Measurements from ENCODE around the gene JAK2. TPM values are rescaled to one million over a fixed set of nuclear protein-coding genes. Genes with fewer than 3 reads are reported as not detected.

The JAK2 gene
- total RNA-seq, 2 donors from 2014 or later = 17.3 to 24.6 TPM

GRCh38 chr9:5112109-5112592, 127.1 kb downstream of the JAK2 start:
- Mint-ChIP-seq H3K4me1 (no peaks in the 10 kb centered on the region), H3K27ac (no peak overlapping the region), H3K9me3 (no peaks in the 10 kb centered on the region), H3K36me3 (ENCODE audit: low read depth) (peaks cover 31% of the 10 kb centered on the region), H3K4me3 (no peak overlapping the region), H3K27me3 (no peaks in the 10 kb centered on the region)
- no peak for ATAC-seq (replicated peaks)

GRCh38 chr9:5112646-5113045, 127.6 kb downstream of the JAK2 start:
- no peaks in the 10 kb centered on the region for H3K4me1 Mint-ChIP-seq
- H3K36me3 Mint-ChIP-seq (ENCODE audit: low read depth) = peaks cover 31% of the 10 kb centered on the region
- ATAC-seq (replicated peaks) = no peak
- no peak overlapping the region for H3K4me3 Mint-ChIP-seq
- no peaks in the 10 kb centered on the region for H3K9me3 Mint-ChIP-seq
- no peaks in the 10 kb centered on the region for H3K27me3 Mint-ChIP-seq
- no peak overlapping the region for H3K27ac Mint-ChIP-seq

- H3K4me3 Mint-ChIP-seq = no peak overlapping the region
- H3K9me3 Mint-ChIP-seq = no peaks in the 10 kb centered on the region
- no peak overlapping the region for H3K27ac Mint-ChIP-seq
- peaks cover 31% of the 10 kb centered on the region for H3K36me3 Mint-ChIP-seq (ENCODE audit: low read depth)
- H3K4me1 Mint-ChIP-seq = no peaks in the 10 kb centered on the region
- no peak for ATAC-seq (replicated peaks)
- no peaks in the 10 kb centered on the region for H3K27me3 Mint-ChIP-seq
Measured at GRCh38 chr9:5113523-5113922, 128.5 kb downstream of the JAK2 start.

GRCh38 chr9:5113994-5114748, 129.1 kb downstream of the JAK2 start:
- no peak for ATAC-seq (replicated peaks)
- no peak overlapping the region for H3K4me3 Mint-ChIP-seq
- no peaks in the 10 kb centered on the region for H3K27me3 Mint-ChIP-seq
- H3K4me1 Mint-ChIP-seq = no peaks in the 10 kb centered on the region
- H3K9me3 Mint-ChIP-seq = no peaks in the 10 kb centered on the region
- H3K27ac Mint-ChIP-seq = no peak overlapping the region
- peaks cover 31% of the 10 kb centered on the region for H3K36me3 Mint-ChIP-seq (ENCODE audit: low read depth)

- ATAC-seq (replicated peaks) = no peak
- Mint-ChIP-seq H3K27ac (no peak overlapping the region), H3K9me3 (no peaks in the 10 kb centered on the region), H3K4me3 (no peak overlapping the region), H3K27me3 (no peaks in the 10 kb centered on the region), H3K4me1 (no peaks in the 10 kb centered on the region), H3K36me3 (ENCODE audit: low read depth) (peaks cover 47% of the 10 kb centered on the region)
Measured at GRCh38 chr9:5122116-5122515, 137.0 kb downstream of the JAK2 start.

GRCh38 chr9:5122516-5122915, 137.4 kb downstream of the JAK2 start:
- Mint-ChIP-seq H3K27me3 (no peaks in the 10 kb centered on the region), H3K36me3 (ENCODE audit: low read depth) (peaks cover 50% of the 10 kb centered on the region), H3K27ac (no peak overlapping the region), H3K4me3 (no peak overlapping the region), H3K4me1 (no peaks in the 10 kb centered on the region), H3K9me3 (no peaks in the 10 kb centered on the region)
- ATAC-seq (replicated peaks) = no peak

GRCh38 chr9:5140151-5140550, 155.1 kb downstream of the JAK2 start:
- H3K27ac Mint-ChIP-seq = no peak overlapping the region
- ATAC-seq (replicated peaks) = peak; percentile 26

GRCh38 chr9:5144217-5144616, 159.1 kb downstream of the JAK2 start:
- no peaks in the 10 kb centered on the region for H3K27me3 Mint-ChIP-seq
- H3K4me1 Mint-ChIP-seq = no peaks in the 10 kb centered on the region
- ATAC-seq (replicated peaks) = no peak
- H3K9me3 Mint-ChIP-seq = peaks cover 19% of the 10 kb centered on the region
- no peak overlapping the region for H3K4me3 Mint-ChIP-seq
- peaks cover 63% of the 10 kb centered on the region for H3K36me3 Mint-ChIP-seq (ENCODE audit: low read depth)
- no peak overlapping the region for H3K27ac Mint-ChIP-seq

More at GRCh38 chr9:5140151-5140550, 155.1 kb downstream of the JAK2 start:
- peaks cover 19% of the 10 kb centered on the region for H3K9me3 Mint-ChIP-seq
- H3K4me3 Mint-ChIP-seq = no peak overlapping the region
- no peaks in the 10 kb centered on the region for H3K4me1 Mint-ChIP-seq
- H3K27me3 Mint-ChIP-seq = no peaks in the 10 kb centered on the region
- peaks cover 31% of the 10 kb centered on the region for H3K36me3 Mint-ChIP-seq (ENCODE audit: low read depth)

GRCh38 chr9:5146241-5146640, 161.2 kb downstream of the JAK2 start:
- Mint-ChIP-seq H3K27ac (no peak overlapping the region), H3K9me3 (peaks cover 19% of the 10 kb centered on the region), H3K27me3 (no peaks in the 10 kb centered on the region), H3K4me3 (no peak overlapping the region), H3K4me1 (no peaks in the 10 kb centered on the region), H3K36me3 (ENCODE audit: low read depth) (peaks cover 67% of the 10 kb centered on the region)
- ATAC-seq (replicated peaks) = no peak

Other genes starting within 250 kb of the JAK2 start
- 10 to 100 TPM; 28.5 to 31.2 TPM for gene AK3, start 244.1 kb upstream of the JAK2 start, total RNA-seq
- gene RCL1, start 192.3 kb upstream of the JAK2 start, total RNA-seq = 10 to 100 TPM; 18.9 to 38.2 TPM
- not detected for gene INSL6, start 200.4 kb downstream of the JAK2 start, total RNA-seq
- not detected for gene INSL4, start 246.1 kb downstream of the JAK2 start, total RNA-seq